Peyer's patch (tissue), 4 donors: ENCODE data around the gene MACROD2. TPM values are rescaled to one million over a fixed set of nuclear protein-coding genes. Genes with fewer than 3 reads are reported as not detected.
A peak's percentile ranks its signal among the peaks of the same experiment; 100 is the strongest.

ENCODE experiments used
- DNase-seq, 3 donors: peaks; one replicate each; pipeline ENCODE4 v3.0.0-alpha.2; 2017 to 2019
- H3K27ac ChIP-seq, 4 donors: fragments of 200-600 bp; sonication (generic); one replicate each; pipeline ENCODE4 v1.5.1; 2016 to 2019
- H3K27me3 ChIP-seq, 2 donors: fragments of 200-600 bp; sonication (generic); one replicate each; pipeline ENCODE4 v1.5.1; 2019
- H3K36me3 ChIP-seq, 3 donors: fragments of 200-600 bp; sonication (generic); one replicate each; pipeline ENCODE4 v1.5.1; 2016 to 2019
- H3K4me1 ChIP-seq, 4 donors: fragments of 200-600 bp; sonication (generic); one replicate each; pipeline ENCODE4 v1.5.1; 2016 to 2019
- H3K4me3 ChIP-seq, 4 donors: fragments of 200-600 bp; sonication (generic); 1 replicate in 3 of 4; 2 replicates in 1 of 4; pipeline ENCODE4 v1.5.1; 2016 to 2019; ENCODE audit warnings: mild to moderate bottlenecking in 1 of 4
- H3K9me3 ChIP-seq, 4 donors: fragments of 200-600 bp; sonication (generic); one replicate each; pipeline ENCODE4 v1.5.1; 2016 to 2019; ENCODE audit warnings: mild to moderate bottlenecking in 1 of 4
- CTCF ChIP-seq, 6 experiments: fragments of 450-650 bp in 4 of 6; fragments of 200-600 bp in 2 of 6; sonication (generic) in 1 of 6; IDR thresholded peaks; one replicate each; pipeline ENCODE4 v1.5.1; 2017 to 2019; ENCODE audit warnings: antibody characterized with exemption in 6 of 6, mild to moderate bottlenecking in 3 of 6, moderate library complexity in 1 of 6
- POLR2A ChIP-seq, 2 donors: fragments of 450-650 bp; IDR thresholded peaks; one replicate each; pipeline ENCODE4 v1.5.1; 2017; ENCODE audit warnings: antibody characterized with exemption in 2 of 2, mild to moderate bottlenecking in 2 of 2, moderate library complexity in 2 of 2
- total RNA-seq, 4 donors: library from RNA; depleted of rRNA; stranded (reverse); fragments of >200 nt; gene quantifications; one replicate each; pipeline ENCODE4 v1.1.0, GENCODE V29; 2016

The MACROD2 gene
- total RNA-seq, 4 donors from 2014 or later, result 2.5 to 10.7 (median 6.5) TPM

GRCh38 chr20:15643713-15644112 lies 1648.4 kb downstream of the MACROD2 start:
- DNase-seq, result no peak
- Histone ChIP-seq H3K9me3 (no peaks in the 10 kb centered on the region), H3K27ac (no peak overlapping the region), H3K27me3 (no peaks in the 10 kb centered on the region), H3K4me1 (no peaks in the 10 kb centered on the region), H3K4me3 (no peak overlapping the region), H3K36me3 (no peaks in the 10 kb centered on the region)
- TF ChIP-seq CTCF (IDR thresholded peaks at IDR 0.05) (peak in 2 of 6 experiments; percentile 5 to 22), POLR2A (IDR thresholded peaks at IDR 0.05) (no peak)

GRCh38 chr20:15645816-15646215 lies 1650.5 kb downstream of the MACROD2 start:
- Histone ChIP-seq H3K4me1 (no peaks in the 10 kb centered on the region), H3K36me3 (no peaks in the 10 kb centered on the region), H3K27ac (no peak overlapping the region), H3K4me3 (no peak overlapping the region), H3K27me3 (no peaks in the 10 kb centered on the region), H3K9me3 (no peaks in the 10 kb centered on the region)
- TF ChIP-seq POLR2A (IDR thresholded peaks at IDR 0.05) (no peak), CTCF (IDR thresholded peaks at IDR 0.05) (no peak)
- no peak for DNase-seq

GRCh38 chr20:15653396-15654207 lies 1658.3 kb downstream of the MACROD2 start:
- H3K27me3 ChIP-seq, result no peaks in the 10 kb centered on the region
- no peak overlapping the region for H3K4me3 ChIP-seq
- no peak overlapping the region for H3K27ac ChIP-seq
- TF ChIP-seq CTCF (IDR thresholded peaks at IDR 0.05) (no peak), POLR2A (IDR thresholded peaks at IDR 0.05) (no peak)
- no peaks in the 10 kb centered on the region for H3K36me3 ChIP-seq
- no peak for DNase-seq
- no peaks in the 10 kb centered on the region for H3K4me1 ChIP-seq
- no peaks in the 10 kb centered on the region for H3K9me3 ChIP-seq

- Histone ChIP-seq H3K27me3 (no peaks in the 10 kb centered on the region), H3K9me3 (no peaks in the 10 kb centered on the region), H3K4me3 (no peak overlapping the region), H3K36me3 (no peaks in the 10 kb centered on the region), H3K27ac (no peak overlapping the region), H3K4me1 (no peaks in the 10 kb centered on the region)
- peak in 1 of 3 donors; percentile 50 for DNase-seq
- TF ChIP-seq CTCF (IDR thresholded peaks at IDR 0.05), result peak in 4 of 6 experiments; percentile 41 to 57 (median 56)
- no peak for TF ChIP-seq POLR2A (IDR thresholded peaks at IDR 0.05)
Measured at GRCh38 chr20:15654208-15654649, 1658.9 kb downstream of the MACROD2 start.

- H3K36me3 ChIP-seq, result no peaks in the 10 kb centered on the region
- TF ChIP-seq CTCF (IDR thresholded peaks at IDR 0.05), result no peak
- TF ChIP-seq POLR2A (IDR thresholded peaks at IDR 0.05), result no peak
- no peak overlapping the region for H3K27ac ChIP-seq
- H3K9me3 ChIP-seq, result no peaks in the 10 kb centered on the region
- no peak overlapping the region for H3K4me3 ChIP-seq
- H3K4me1 ChIP-seq, result no peaks in the 10 kb centered on the region
- no peak for DNase-seq
- no peaks in the 10 kb centered on the region for H3K27me3 ChIP-seq
Measured at GRCh38 chr20:15655295-15655874, 1660.1 kb downstream of the MACROD2 start.
